GM03348 (cell line): ENCODE results near the gene IDH2.
"Not testable (repeated sequence)": the region's sequence is repeated elsewhere in the genome, so short reads cannot be mapped to it uniquely, and the experiment has no call there.

Source experiments
- DNase-seq: peaks from one replicate; pipeline ENCODE4 v3.0.0; 2012; ENCODE audit warnings: low spot score

IDH2 gene

DNA sequence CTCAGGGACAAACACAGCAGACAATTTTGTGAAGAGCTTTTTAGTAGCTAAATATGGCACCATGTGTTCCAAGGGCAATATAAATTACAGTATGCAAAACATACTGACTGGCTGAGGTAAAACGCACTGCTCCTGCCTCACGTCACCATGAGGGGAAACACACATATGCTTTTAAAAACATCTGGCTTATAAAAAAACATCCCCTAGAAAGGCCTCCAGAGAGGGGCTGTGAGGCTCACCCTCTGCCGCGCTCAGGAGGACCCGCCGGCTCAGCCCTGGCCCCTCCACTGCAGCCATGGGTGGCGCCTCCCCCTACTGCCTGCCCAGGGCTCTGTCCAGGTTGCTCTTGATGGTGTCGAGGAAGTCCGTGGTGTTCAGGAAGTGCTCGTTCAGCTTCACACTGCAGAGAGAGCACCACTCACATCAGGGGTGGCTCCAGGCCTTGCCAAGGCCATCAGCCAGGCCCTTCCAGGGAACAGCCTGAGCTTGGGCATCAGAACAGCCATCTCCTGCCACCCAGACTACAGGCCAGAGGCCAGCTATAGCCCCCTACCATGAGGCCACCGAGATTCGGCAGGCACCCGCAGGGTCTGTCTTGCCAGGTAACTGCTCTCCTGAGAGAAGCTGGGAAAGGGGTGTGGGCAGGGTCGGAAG lies 18.2 kb downstream of the IDH2 start:
- no peak for DNase-seq

DNA sequence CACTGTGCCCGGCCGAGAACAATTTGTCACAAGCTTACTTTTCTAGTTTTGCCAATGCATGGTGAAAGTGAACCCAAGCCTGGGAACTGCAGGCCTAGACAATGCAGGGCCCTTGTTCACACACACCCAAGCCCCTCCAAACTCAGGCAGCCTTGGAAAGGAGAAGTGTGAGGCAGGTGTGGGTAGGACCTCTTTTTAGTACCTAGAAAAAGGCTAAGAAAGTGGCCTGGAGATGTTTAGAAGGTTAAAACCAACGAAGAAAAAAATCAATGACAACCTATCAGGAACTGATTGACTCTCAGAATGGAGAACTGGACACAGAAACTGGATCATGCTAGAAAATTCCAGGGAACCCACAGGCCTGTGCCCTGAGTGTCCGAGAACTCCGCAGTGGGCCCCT lies 18.8 kb downstream of the IDH2 start:
- no peak for DNase-seq

DNA sequence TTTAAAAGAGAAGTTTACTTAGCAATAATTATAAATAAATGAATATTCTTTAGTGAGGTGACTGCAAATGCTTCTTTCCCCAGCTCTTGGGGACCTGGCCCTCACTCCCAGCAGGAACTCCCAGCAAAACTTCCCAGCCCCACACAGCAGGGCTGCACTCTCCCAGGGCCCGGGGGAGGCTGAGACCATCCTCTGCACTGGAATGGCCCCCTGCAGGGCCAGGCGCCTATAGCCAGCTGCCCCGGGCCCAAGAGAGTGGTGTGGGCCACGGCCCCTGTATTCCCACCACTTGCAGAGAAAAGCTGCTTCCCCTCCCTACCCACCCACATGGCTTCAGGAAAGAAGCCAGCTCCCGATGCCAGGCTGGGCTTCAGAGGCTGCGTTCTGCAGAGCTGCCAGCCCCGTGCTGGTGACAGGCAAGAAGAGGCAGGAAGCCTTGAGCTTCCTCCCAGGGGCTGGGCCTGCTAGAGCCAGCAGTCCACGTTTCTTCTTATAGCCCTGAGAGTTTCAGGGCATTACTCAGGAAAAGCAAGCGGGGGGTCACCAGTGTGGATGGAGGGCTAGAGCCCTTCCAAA lies 20.0 kb downstream of the IDH2 start:
- DNase-seq, result no peak

- DNase-seq, result no peak
These were observed 21.4 kb downstream of the IDH2 start for GRCh38 chr15:90080818-90081393.

GRCh38 chr15:90080458-90080755 lies 21.9 kb downstream of the IDH2 start:
- DNase-seq, result no peak

- no peak for DNase-seq
These were observed 22.4 kb downstream of the IDH2 start for GRCh38 chr15:90079619-90080457.

DNA sequence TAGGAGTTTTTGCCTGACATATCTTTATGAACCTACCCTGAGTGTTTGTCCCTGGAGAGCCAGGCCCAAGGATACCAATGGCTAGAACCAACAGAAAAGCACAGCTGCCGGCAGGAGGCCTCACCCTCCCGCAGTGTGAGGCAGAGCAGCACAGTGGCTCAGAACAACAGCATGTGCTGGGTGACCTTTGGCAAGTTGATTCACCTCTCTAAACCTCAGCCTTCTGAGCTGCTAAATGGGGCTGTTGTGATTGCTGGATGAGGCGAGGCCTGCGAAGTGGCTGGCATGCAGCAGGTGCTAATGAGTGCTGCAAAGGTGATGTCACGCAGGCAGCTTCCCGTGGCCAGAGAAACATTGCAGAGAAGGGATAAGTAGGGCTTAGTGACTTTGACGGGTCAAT lies 23.3 kb downstream of the IDH2 start:
- no peak for DNase-seq

DNA sequence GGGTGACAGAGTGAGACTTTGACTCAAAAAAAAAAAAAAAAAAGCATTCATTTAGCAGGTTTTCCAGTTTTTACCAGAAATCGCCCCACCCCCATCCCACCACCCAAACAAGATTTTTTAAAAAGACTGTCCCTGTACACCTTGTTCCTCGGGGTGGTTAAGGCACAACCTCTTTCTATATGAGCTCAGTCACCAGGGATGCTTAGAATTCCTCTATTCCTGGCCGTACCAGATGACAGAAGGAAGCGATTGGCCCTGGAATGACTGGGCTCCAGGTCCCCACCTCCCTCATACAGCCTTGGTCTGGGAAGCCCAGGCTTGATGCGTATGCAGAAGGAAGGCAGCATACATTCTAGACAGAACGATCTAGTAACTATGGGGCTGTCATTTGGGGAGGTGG lies 25.6 kb downstream of the IDH2 start:
- DNase-seq, result no peak

GRCh38 chr15:90075420-90076289 lies 26.6 kb downstream of the IDH2 start:
- no peak for DNase-seq

GRCh38 chr15:90074916-90075315 lies 27.4 kb downstream of the IDH2 start:
- DNase-seq, result no peak

DNA sequence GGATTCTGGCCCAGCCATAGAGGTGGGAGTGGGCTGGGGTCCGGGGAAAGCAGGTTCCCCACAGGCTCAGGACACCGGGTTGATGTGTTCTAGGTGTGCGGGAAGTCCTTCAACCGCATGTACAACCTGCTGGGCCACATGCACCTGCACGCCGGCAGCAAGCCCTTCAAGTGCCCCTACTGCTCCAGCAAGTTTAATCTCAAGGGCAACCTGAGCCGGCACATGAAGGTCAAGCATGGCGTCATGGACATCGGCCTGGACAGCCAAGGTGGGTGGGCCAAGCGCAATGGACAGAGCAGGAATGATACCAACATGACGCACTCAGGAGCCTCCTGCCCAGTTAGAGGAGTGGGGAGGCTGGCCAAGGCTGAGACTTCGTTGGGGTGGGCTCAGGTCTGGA lies 28.2 kb downstream of the IDH2 start:
- no peak for DNase-seq

DNA sequence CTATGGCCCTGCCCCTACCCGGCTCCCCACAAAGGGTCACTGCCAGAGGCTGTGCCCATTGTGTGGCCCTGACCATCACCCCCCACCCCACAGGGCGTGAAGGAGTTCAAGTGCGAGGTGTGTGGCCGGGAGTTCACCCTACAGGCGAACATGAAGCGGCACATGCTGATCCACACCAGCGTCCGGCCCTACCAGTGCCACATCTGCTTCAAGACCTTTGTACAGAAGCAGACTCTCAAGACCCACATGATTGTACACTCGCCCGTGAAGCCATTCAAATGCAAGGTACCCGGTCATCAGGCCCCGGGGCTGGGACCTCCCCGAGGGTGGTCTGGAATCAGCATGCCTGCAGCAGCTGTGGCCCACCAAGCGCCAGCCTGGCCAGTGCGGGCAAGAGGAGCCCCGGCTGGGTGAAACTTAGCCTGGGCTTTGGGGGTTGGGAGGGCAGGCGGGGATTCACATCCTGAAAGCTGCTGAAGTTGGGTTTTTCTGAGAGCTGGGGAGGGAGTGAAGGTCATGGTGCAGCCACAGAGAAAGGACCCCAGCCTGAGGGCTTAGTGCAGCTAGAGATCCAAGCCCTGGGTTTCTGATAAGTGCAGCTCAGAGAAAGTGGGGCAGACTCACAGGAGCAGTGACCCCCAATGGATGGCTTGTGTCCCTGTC lies 29.2 kb downstream of the IDH2 start:
- DNase-seq, result no peak

DNA sequence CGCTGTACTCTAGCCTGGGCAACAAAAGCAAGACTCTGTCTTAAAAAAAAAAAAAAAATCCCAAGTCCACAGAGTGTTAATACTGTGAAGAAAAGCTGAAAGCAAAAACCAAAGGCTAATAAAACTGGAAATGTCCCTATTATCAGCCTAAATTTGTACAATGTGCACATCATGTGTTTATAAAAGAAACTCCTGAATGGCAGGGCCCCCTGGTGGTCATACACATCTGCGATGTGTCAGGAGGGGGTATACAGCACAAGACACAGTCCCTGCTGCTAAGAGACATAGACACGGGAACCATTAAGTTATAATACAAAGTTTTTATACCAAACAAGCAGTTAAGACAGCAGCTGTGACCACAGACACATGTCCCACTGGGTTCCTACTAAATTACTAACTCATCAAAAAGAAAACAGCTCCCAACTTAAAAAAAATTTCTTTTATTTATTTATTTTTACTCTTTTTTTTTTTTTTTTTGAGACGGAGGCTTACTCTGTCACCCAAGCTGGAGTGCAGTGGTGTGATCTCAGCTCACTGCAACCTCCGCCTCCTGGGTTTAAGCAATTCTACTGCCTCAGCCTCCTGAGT lies 31.0 kb downstream of the IDH2 start:
- peak; percentile 88 for DNase-seq

DNA sequence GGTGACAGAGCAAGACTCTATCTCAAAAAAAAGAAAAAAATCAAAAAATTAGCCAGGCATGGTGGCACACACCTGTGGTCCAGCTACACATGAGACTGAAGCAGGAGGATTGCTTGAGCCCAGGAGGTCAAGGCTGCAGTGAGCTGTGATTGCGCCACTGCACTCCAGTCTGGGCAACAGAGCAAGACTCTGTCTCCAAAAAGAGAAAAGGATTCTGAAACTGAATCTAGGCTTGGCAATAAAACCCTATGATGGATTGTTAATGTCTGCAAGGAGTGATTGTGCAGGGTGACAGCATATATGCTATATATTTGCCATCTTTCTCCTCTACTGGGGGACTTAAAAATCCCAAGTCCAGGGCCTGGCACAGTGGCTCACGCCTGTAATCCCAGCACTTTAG lies 31.6 kb downstream of the IDH2 start:
- not testable (repeated sequence) for DNase-seq

DNA sequence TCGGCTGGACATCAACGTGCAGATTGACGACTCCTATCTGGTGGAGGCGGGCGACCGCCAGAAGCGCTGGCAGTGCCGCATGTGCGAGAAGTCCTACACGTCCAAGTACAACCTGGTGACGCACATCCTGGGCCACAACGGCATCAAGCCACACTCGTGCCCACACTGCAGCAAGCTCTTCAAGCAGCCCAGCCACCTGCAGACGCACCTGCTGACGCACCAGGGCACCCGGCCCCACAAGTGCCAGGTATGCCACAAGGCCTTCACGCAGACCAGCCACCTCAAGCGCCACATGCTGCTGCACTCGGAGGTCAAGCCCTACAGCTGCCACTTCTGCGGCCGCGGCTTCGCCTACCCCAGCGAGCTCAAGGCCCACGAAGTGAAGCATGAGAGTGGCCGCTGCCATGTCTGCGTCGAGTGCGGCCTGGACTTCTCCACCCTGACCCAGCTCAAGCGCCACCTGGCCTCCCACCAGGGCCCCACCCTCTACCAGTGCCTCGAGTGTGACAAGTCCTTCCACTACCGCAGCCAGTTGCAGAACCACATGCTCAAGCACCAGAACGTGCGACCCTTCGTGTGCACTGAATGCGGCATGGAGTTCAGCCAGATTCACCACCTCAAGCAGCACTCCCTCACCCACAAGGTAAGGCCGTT lies 34.2 kb downstream of the IDH2 start:
- DNase-seq, result no peak

DNA sequence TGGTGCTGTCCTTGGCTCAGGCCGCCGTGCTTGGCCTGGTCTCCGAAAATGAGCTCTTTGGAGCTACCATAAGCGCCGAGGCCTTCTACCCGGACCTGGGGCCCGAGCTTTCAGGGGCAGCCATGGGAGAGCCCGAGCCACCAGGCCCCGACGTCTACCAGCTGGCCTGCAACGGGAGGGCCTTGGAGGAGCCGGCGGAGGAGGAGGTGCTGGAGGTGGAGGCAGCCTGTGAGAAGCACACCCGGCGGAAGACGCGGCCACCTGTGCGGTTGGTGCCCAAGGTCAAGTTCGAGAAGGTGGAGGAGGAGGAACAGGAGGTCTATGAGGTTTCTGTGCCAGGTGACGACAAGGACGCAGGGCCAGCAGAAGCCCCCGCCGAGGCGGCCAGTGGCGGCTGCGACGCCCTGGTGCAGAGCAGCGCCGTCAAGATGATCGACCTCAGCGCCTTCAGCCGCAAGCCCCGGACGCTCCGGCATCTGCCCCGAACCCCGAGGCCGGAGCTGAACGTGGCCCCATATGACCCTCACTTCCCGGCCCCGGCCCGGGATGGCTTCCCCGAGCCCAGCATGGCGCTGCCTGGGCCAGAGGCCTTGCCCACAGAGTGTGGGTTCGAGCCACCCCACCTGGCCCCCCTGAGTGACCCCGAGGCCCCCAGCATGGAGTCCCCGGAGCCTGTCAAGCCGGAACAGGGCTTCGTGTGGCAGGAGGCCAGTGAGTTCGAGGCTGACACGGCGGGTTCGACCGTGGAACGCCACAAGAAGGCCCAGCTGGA lies 34.9 kb downstream of the IDH2 start:
- DNase-seq, result no peak

- no peak for DNase-seq
These were observed 36.6 kb downstream of the IDH2 start for GRCh38 chr15:90065682-90066049.

DNA sequence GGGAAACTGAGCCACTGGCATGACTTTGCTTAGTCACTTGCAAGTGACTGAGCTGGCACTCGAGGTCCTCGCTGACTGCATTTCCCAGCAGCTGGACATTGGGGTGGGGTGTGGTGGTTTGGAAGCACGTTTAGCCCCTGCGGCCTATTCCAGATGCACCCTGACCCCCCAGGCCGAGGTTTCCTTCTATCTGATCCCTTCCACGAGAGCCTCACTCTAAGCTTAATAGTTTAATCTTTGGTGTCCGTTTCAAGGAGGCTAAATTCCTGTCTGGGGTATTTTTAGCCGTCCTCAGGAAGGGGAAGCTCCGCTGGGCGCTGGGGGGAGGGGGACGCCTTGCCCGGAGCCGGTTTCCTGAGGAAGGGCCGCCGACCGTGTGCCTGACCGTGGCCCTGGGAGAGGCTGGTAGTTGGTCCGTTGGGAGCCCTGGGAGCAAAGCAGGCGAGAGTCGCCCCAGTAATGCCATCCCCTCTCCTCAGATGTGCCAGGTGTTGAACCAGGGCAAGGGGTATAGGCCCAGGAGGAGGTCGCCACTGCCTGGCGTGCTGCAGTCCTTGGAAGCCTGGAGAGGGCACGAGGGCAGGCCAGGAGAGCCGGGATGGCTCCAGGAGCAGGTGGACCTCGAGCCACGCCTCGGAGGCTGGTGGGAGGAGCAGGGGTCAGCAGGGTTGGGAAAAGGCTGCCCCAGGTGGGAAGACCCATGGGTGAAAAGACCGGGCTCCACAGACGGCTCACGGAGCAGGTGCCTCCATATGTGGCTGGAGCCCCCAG lies 37.2 kb downstream of the IDH2 start:
- no peak for DNase-seq

DNA sequence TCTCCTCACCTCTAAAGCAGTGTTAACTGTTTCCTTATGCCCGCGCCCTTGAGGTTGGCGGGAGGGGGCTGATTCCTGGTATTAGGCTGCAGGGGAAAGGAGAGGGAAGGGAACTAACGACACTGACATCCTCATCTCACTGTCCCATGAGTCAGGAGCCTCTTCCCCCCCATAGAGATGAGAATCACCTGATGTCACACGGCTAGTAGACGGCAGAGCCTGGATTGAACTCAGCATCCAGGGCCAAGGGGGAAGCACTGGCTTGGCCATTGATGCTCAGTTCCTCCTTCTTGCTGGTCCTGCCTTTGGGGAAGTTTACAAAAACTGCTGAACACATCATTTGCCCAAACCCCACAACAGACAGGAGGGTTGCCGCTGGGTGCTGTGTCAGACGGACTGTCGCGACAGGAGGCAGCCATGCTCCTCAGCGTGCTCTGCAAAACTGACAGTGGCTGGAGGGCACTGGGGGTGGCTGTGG lies 38.5 kb downstream of the IDH2 start:
- DNase-seq, result no peak
